Measurements from ENCODE around the gene CFI.

CFI gene

GRCh38 chr4:109703664-109704361 lies 98.0 kb downstream of the CFI start:
- intact Hi-C loops (cut with DNase I) = loop anchor here (10.0 kb wide), 1 partner anchor 111 kb away; the partner anchor contains the start of gene GAR1
- DNase-seq = no peak

GRCh38 chr4:109702950-109703663 lies 98.7 kb downstream of the CFI start, which contains the start of gene CASP6:
Gene CASP6 (minus strand): TSS chr4:109703445. CDS start chr4:109703395, 50 bp downstream.
- intact Hi-C loops (cut with DNase I) = loop anchor here (10.0 kb wide), 1 partner anchor 112 kb away; the partner anchor contains the start of gene GAR1
- peak; percentile 30 to 88 (median 78) for DNase-seq

DNA sequence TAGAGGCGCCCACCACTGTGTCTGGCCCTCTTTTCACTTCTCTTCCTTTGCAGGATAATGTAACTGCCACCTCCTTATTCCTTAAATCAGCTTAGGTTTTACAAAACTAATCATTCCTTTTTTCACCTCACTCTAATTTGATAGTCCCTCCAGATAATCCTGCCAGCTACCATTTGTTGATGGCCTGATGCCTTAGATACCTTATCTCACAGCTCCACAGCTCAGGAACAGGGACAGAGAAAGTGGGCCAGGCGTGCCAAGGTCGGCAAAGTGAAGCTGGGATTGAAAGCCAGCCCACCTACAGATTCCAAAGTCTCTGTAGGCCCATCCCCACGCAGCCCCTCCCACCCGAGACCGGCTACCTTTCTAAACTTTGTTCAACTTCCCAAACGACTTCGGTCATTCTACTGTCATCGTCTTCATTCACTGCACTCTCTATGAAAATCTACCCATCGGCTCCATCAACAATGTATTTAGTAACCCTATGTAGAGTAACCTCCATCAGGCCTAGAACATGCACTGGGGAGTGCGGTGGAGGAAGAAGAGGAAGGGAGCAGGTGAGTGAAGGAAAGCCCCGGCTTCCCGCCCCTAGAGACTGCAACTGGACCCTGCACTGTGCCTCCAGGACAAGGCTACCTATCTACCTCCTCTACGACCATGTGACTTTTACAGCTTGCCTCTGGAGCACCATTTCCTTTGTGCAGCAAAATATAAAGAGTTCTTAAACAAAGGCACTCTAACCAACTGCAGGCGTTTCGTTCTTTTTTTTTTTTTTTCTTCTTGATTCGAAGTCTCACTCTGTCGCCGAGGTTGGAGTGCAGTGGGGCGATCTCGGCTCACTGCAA lies 100.0 kb downstream of the CFI start:
- intact Hi-C loops (cut with DNase I) = loop anchor here (10.0 kb wide), 1 partner anchor 113 kb away; the partner anchor contains the start of gene GAR1
- no peak for DNase-seq

GRCh38 chr4:109699553-109700225 lies 102.1 kb downstream of the CFI start:
- intact Hi-C loops (cut with DNase I) = loop anchor here (10.0 kb wide), 1 partner anchor 115 kb away; the partner anchor contains the start of gene GAR1

GRCh38 chr4:109698656-109699055 lies 103.1 kb downstream of the CFI start:
- no peak for DNase-seq
- intact Hi-C loops (cut with DNase I) = no loop called here

More at GRCh38 chr4:109699553-109700225, 102.1 kb downstream of the CFI start:
- DNase-seq = no peak

DNA sequence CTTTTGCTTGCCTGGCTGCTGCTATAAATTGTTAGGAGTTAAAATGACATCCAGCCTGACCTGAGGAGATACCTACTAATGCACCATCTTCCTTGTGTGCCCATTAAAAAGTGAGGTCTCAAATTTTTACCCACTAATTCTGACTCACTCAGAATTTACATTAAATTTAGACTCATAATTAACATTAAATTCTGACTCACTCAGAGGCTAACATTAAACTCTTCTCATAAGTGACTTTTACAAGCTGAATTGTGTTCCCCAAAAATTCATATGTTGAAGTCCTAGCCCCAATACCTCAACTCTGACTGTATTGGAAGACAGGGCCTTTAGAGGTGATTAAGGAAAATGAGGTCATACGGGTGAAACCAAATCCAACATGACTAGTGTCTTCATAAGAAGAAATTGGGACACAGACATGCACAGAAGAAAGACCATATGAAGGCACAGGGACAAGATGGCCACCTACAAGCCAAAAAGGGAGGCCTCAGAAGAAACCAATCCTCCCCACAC lies 110.3 kb downstream of the CFI start:
- DNase-seq = no peak
- intact Hi-C loops (cut with DNase I) = no loop called here

All from head of caudate nucleus (tissue), 42 donors.